GM18868 (cell line): ENCODE results near the gene SRPX.

Experiments used
- ATAC-seq: cut with Tn5 transposase; IDR thresholded peaks from one replicate; pipeline ENCODE4 v1.9.1; 2021; ENCODE audit warnings: mild to moderate bottlenecking, moderate library complexity; ENCODE audit not compliant: unreplicated experiment

The SRPX gene, protein sequence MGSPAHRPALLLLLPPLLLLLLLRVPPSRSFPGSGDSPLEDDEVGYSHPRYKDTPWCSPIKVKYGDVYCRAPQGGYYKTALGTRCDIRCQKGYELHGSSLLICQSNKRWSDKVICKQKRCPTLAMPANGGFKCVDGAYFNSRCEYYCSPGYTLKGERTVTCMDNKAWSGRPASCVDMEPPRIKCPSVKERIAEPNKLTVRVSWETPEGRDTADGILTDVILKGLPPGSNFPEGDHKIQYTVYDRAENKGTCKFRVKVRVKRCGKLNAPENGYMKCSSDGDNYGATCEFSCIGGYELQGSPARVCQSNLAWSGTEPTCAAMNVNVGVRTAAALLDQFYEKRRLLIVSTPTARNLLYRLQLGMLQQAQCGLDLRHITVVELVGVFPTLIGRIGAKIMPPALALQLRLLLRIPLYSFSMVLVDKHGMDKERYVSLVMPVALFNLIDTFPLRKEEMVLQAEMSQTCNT

DNA sequence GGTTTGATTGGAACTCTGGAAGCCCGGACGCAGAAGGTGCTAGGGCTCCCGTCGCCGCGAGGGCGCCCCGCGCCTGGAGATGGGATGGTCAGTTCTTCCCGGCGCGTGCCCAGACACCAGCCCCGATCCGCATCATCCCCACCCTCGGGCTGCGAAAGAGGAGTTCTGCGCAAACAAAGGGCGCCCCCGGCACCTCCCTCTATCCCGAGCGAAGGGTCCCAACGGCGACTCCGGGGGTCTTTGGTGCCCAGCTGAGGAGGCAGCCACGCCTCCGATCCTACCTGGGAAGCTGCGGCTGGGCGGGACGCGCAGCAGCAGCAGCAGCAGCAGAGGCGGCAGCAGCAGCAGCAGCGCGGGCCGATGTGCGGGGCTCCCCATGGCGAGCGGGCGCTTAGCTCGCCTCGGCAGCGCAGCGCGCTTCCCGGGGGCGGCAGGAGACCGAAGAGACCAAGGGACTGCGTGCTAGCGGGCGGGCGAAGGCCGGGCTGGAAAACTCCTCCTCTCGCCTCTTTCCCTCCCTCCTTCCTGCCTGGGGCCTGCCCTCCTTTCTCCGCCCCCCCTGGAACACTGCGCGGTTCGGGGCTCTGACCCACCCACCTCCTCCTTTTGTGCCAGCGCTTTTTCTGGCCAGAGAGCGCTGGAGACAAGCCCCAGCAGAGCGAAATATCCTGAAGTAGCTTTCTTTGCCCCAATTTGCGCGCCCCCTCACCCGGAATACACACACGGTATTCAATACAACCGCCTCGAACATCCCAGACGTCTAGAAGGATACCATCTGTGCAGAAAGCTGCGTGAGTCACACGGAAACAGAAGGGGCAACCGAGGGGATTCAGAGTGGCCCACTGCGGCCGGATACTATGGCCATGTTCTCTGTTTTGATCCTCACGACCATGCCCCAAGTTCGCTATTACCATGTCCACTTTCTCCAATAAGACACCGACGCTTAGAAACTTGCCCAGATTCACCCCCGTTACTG is at the start of gene SRPX:
SRPX (minus strand) TSS at position 457 of the 976 bp plus-strand sequence; CDS start at position 378, 79 bp downstream.
- ATAC-seq, result peak; percentile 12

DNA sequence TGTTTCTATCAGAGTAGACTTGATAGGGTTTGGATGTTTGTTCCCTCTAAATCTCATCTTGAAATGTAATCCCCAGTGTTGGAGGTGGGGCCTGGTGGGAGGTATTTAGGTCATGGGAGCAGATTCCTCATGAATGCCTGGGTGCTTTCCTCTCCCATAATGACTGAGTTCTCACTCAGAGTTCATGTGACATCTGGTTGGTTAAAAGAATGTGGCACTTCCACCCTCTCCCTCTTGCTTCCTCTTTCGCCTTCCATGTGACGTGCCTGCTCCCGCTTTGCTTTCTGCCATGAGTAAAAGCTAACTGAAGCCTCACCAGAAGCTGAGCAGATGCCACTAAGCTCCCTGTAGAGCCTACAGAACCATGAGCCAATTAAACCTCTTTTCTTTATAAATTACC is 47.3 kb upstream of the SRPX start:
- no peak for ATAC-seq

DNA sequence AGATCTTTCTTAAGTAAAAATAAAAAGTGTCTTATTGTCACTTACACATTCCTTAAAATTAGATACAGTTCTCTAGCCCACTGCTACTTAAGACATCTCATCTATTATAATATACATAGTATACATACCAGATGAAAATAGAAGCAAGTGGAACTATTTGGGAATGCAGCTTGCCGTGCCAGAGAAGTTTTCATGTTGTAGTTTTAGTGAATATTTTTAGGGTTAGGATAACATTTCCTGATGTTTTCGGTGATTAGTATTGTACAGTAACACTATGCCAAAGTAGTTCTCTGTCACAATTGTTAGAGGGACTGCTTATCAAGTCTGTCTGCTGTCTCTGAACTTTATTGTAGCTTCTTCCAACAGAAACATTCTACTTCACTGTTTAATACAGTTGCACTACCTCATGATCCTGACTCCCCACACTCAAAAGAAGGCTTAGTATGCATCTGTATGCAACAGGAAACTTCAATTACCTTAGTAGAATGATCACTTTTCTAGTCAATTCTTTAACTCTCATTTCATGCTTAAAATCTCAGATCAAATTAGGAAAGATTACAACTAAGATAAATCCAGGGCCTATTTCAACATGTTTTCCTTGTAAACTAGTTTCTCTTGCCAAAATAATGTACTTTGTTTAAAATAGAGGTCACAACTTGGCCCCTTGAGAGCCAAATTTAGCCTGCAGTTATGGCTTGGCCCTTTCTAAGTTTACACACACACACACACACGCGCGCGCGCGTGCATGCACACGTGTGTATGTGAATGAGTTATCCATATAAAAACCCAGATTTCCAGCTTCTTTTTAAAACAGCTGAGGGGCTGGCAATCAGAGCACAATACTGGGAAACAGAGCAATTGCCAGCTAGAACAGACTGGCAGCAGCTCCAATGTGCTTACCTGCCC is 42.3 kb upstream of the SRPX start:
- ATAC-seq, result no peak

DNA sequence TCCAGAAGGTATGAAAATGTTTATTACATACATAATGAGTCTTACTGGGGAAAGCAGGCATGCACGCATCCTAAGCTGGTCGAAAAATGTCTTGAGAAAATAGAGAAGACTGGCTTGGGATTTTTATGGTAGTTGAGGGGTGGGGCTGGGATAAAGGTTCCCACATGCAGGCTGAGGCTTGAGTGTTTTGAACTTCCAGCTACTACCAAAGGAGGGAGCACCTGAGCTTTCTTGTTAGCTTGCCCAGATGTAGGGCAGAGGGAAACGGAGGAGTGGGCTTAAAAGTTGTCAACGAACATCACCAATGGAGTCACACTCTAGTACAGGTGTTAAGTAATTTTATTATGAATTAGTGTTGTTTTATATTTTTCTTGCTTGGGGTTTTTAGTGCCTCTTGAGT is 39.6 kb upstream of the SRPX start:
- no peak for ATAC-seq

DNA sequence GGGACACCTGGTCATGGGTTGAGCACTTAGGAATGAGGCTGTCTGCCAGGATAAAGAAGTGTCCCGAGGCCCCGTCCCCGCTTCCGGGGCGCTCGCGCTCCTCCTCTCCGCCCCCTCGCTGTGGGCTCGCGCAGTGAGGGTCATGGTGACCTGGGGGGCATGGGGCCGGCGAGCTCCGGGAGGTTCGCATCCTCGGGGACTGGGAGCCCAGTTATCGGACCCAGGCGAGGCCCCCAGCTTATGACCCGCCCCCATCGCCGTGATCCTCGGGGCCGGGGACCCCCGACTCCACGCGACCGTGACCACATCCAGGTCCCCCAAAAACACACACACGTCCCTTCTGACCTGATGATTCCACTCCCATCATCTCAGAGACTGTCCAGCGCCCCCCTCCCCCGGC is 35.3 kb upstream of the SRPX start:
- ATAC-seq, result no peak

DNA sequence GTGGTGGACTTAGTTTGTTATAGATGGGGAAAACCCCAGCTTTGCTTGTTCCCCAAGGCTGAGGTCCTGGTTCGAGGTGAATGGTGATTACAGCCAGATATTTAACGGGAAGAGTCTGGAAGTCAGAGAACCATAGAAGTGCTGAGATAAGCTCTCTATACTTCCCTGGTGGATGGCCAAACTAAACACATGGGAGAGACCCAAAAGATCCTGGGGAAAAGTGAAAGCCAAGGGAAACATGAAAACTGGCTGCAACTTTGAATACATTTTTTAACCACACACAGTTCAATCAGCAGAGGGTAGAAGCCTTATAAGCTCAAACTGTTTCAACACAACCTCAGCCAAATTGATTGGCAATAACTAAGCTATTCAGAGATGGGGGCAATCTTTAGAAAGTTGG is 29.3 kb upstream of the SRPX start:
- ATAC-seq, result no peak

DNA sequence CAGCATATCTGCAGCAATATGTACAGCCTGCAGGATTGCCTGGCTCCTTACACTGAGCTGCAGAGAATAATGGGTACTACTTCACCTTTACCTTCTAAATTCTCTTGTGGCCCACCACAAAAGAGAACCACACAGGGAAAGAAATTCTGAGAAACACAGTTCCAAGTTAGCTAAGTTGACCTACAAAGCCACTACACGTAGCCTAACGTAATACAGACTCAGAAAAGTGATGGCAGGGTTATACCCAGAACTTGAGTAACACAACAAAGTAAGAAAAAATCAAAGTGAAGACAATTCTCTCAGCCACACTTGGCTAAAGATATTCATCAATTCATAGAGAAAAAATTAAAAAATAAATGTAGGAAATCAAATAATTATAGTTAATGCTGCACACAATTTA is 26.4 kb upstream of the SRPX start:
- ATAC-seq, result no peak

DNA sequence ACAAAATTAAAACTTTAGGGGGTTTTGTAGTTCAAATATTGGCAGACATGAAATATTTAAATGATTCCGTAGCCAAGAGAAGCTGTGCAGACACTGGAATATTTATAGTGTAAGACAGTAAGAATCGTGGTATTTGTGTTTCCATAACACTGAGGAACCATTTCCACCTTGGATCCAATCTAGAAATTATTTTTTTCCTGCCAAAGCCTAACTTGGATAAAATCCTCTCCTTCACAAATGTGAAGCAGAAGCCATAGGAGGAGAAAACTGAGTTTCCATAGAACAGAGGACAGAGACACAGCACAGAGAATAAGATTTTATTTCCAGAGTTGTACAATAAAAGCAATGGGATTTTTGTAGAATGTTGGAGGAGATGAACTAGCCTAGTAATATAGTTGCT is 19.9 kb upstream of the SRPX start:
- ATAC-seq, result no peak

DNA sequence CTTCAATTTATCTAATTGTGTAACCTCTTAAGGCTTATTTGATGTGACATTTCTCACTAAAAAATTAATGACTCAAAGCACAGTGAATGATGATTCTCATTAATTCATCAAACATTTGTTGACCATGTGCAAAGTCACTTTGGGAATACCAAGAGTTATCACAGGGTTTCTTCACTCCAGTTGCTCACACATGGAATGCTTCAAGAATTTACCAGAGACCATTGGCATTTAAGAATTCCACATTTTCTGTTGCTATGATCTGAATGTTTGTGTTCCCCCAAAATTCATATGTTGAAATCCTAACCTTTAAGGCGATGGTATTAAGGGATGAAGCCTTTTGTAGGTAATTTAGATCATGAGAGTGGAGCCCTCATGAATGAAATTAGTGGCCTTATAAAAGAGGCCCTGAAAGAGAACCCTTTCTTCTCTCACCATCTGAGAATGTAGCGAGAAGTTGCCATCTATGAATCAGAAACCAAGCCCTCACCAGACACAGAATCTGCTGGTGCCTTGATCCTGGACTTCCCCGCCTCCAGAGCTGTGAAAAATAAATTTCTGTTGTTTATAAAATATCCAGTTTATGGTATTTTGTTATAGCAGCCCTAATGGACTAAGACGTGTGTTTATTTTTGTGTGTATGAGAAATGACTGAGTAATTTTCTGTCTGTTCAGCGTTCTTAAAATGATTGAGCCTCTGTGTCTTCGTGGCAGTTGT is 16.4 kb upstream of the SRPX start:
- ATAC-seq, result no peak

DNA sequence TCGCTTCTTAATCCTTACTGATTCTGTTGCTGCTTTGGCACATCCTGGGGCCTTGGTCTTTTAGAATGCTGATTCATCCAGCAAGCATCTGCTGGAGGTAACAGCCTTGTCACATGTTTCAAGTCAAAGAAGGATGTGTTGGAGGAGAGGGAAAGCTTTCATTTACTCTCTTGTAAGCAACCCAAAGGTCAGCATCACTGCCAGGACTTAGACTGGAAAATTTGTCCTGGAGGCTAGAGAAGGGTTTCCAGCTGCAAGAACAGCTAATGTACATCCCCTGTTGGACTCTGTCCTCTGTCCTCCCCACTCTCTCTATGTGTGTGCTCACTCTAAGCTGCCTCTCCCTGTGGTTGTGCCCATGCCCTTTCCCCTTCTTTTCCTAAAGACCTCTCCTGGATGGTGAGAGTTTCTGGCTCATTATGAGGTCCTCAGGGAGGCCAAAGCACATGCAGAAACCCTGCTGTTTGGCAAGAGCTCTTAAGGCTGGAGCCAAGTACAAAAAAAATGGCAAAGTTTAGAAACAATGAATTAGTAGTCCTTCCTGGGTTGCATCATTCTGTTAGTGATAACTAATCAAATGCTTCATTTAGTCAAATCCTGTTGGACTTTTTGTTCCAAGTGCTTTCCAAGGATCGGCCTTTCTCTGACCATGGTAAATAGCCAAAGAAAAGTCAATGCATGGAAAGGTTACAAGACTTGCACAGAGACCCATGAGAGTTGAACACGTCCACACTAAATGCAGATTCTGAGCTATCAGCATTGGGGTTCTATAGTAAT is 13.4 kb upstream of the SRPX start:
- no peak for ATAC-seq

DNA sequence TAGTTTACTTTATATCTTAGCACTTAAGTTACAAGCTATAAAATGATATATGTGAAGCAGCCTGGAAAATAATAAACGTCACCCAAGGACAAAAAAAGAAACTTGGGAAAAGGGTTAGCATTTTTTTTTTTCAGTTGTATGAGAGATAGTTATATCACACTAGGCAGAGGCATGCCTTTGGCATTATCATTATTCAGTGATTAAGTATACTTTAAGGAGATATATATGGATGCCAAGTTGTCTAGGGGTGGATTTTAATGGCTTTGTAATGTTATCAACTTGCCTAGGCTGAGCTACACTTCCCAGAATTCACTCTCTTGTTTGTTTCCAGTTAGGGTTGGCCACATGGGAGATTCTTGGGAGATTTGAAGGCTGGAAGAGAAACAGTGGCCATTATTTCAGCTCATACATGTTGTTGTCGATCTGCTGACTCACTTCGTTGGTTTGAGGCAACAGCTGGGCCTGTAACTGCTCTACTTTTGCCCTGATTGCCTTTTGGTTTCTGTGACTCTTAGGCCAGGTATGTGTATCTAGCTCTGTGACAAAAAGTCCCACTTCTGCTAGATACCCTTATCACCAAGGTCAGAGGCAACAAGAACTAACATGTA is 11.5 kb upstream of the SRPX start:
- no peak for ATAC-seq

DNA sequence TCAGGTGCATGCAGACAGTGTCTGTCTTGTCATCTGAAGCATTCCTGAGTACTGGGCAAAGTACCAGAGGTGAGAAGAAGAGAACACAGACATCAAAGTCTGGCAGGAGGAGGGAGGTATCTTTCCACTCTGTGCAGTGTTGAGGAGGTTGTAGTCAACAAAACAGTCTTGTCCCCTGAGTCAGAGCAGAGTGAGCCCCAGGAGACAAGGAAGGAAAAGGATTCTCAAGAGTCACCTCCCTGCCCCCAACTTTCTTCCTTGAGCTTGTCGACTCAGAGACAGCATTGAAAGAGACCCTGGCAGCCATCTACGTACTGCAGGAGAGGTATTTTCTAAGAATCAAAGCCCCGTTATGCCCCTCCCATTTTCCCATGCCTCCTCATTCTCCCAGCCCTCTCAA is 4.4 kb upstream of the SRPX start:
- no peak for ATAC-seq

DNA sequence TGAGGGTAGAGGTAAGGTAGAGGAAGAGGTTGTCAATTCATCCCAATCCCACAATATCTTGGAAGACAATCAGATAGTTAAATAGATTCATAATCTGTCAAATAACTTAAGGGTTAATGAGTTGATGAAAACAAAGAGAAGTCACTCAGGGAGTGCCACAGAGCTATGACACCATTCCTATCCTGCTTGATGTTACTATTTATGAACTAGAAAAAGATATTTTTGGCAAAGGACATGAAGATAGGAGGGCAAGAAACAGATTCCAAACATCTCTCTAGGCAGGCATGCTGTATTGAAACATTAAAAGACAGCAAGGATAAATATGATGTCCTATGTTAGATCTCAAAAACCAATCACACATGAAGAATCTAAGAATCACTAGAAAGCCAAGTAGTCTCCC is 3.5 kb upstream of the SRPX start:
- no peak for ATAC-seq

DNA sequence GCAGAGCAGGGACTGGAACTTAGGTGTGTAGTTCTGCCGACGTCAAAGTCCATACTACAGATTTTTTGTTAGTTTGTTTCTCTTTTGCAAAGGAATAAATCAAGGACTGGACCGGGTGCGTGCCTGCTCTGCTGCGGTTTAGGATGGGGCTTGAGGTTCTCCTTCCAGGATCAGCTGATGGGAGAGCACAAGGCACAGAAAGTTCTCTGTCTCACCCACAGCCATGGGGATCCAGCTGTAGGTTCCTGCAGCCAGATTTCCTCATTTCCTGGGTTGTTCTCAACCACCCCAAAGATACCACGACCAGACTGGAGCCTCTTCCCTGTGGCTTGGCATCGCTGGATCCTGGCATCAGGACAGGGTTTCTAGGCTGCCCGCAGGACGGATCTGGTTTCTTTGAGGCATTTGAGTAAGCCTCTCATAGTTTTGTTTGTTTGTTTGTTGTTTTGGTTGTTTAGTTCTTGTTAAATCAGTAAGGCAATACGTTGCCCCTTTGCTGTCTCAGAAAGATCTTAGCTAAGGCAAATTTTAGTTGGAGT is 789 bp upstream of the SRPX start:
- no peak for ATAC-seq

DNA sequence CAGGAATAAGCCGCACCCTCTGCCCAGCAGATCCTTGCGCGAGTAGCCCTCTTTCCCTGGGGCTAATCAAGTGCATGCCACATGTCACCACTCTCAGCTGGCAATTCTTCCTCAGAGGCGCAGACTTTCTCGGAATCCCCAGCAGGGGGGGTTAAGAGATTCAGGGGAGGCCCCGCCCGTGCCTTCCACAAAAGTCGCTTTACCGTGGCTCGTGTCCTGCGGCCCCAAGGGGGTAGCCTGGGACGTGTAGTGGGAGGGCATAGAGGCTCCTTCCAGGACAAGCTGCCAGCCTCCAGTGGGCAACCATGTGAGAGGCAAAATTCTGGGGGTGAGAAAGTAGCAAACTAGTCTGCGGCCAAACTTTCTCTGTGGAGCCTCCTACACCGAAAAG is 652 bp downstream of the SRPX start:
- peak; percentile 69 for ATAC-seq

DNA sequence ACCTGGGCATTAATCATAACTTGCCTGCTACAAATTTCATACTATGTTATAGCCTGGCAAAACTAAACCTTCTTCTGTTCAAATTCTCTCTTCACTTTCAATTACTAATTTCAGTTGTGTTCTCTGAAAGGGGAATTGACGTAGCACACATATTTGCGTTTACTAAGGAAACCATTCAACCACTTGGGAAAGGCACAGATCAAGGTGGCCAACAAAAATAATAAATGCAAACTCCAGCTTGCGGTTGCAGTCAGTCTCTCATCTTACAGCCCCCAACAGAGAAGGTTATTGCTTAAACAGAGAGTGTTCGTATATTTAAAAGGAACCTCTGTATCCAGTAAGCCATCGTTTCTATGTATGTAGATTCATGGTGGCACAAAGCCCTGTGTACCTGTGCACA is 4.0 kb downstream of the SRPX start:
- no peak for ATAC-seq

DNA sequence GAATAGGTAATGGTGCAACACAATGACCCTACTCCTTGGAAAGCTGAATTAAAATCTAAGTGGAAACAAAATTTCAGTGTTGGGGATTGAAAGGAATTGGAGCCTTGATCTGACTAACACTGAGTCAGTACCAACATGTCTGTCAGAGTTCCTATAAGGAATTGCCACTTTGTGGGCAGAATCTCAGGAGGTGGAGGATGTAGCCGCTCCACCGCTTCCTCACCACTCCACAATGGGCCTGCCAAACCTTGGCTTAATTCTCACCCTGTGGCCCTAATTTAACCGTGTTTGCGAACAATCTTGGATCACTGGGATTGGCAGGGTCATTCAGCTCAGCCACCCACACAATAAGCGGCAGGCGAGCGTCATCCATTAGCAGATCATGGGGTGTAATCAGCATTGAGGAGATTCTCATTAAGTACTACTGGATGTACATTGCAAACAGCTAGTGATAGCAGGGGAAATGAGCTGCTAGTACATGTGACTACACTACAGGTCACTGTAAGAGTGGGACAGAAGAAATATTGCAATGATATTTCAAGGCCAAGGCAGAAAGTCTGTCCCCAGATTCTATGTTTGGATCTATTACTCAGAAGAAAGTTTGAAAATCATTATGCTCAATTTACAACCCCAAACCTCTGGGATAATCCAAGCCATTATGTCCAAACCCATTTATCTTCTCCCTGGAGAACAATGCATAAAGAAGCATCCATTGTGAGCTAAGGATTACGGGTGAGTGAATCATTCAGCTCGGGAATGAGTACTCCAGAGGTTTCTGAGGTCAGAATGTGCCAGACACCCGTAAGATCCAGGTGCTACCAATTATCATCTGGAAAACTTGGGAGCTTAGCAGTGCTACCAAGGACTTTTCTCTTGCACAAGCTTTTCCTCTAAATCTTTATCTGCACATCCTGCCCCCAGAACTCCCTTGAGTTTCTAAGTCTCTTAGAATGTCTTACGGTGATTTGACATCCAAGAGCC is 5.8 kb downstream of the SRPX start:
- ATAC-seq, result no peak

DNA sequence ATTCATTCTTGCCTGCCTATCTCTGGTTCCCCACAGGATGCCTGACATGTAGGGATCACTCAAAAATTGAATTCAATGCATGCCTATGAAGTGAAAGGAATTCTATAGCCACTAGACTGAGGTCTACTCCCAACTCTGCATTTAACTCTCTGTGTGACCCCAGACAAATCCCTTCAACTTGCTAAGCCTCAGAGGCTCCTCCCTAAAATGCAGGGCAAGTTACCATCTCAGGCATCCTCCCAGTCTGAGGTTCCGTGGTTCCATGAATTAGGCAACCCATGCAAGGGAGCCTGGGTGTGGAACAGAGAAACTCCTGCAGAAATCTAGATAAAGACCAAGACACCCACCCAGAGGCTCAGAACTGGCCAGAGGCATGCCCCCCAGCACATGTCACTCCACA is 6.6 kb downstream of the SRPX start:
- no peak for ATAC-seq
